Activated T-helper 1 cell treated with anti-CD3 and anti-CD28 coated beads, Interleukin-12 subunit alpha, Interleukin-12 subunit beta, Interleukin-2, Interleukin-4 antibody, amounts not matched to agents 30 ng/mL and 10 ng/mL and 1 ng/mL, durations not matched to agents 14 hours and 24 hours and 36 hours (primary cell): ENCODE measurements around the gene GPRIN3. TPM values are rescaled to one million over a fixed set of nuclear protein-coding genes. Genes with fewer than 3 reads are reported as not detected.

Experiments used
- DNase-seq: peaks from one replicate; pipeline ENCODE4 v3.0.0; 2021; ENCODE audit warnings: low spot score
- H3K27ac Mint-ChIP-seq: one replicate; pipeline ENCODE4 v1.8.0; 2021; ENCODE audit warnings: mild to moderate bottlenecking, mixed read lengths
- H3K27me3 Mint-ChIP-seq: one replicate; pipeline ENCODE4 v1.8.0; 2022; ENCODE audit warnings: mild to moderate bottlenecking, moderate library complexity, mixed read lengths; ENCODE audit not compliant: insufficient read depth
- H3K36me3 Mint-ChIP-seq: one replicate; pipeline ENCODE4 v1.8.0; 2021; ENCODE audit warnings: low read depth, mixed read lengths
- H3K4me1 Mint-ChIP-seq: one replicate; pipeline ENCODE4 v1.8.0; 2021; ENCODE audit warnings: low read depth, mixed read lengths
- H3K4me3 Mint-ChIP-seq: one replicate; pipeline ENCODE4 v1.8.0; 2021; ENCODE audit warnings: mild to moderate bottlenecking, moderate library complexity, mixed read lengths
- H3K9me3 Mint-ChIP-seq: one replicate; pipeline ENCODE4 v1.8.0; 2021; ENCODE audit warnings: mixed read lengths
- intact Hi-C: fragments of 100-400 bp; cut with micrococcal nuclease; formaldehyde crosslinking; loops from one replicate; pipeline ENCODE4 v1.15.1; 2024
- total RNA-seq: library from RNA; stranded (reverse); gene quantifications from 2 replicates; pipeline ENCODE4 v1.2.3, GENCODE V29; 2022

Gene GPRIN3
- total RNA-seq, 1 donor from 2014 or later, result 37.1 TPM

GRCh38 chr4:89298155-89298554 lies 9.4 kb downstream of the GPRIN3 start:
- Mint-ChIP-seq H3K27ac (peak overlapping the region; percentile 98), H3K9me3 (no peaks in the 10 kb centered on the region), H3K4me1 (peaks cover 84% of the 10 kb centered on the region), H3K36me3 (peaks cover 23% of the 10 kb centered on the region), H3K27me3 (no peaks in the 10 kb centered on the region), H3K4me3 (peak overlapping the region; percentile 81)
- intact Hi-C loops, result loop anchor here (2.0 to 10.0 kb wide), 5 partner anchors 67 to 1016 kb away; partner anchors contain the start of genes HERC5 and PPM1K
- no peak for DNase-seq

GRCh38 chr4:89296896-89297295 lies 10.7 kb downstream of the GPRIN3 start:
- Mint-ChIP-seq H3K4me1 (peaks cover 87% of the 10 kb centered on the region), H3K36me3 (peaks cover 26% of the 10 kb centered on the region), H3K27me3 (no peaks in the 10 kb centered on the region), H3K4me3 (peak overlapping the region; percentile 16), H3K27ac (peak overlapping the region; percentile 91), H3K9me3 (no peaks in the 10 kb centered on the region)
- intact Hi-C loops, result loop anchor here (5.0 to 10.0 kb wide), 4 partner anchors 175 to 1015 kb away; partner anchors contain the start of genes HERC5 and PPM1K
- no peak for DNase-seq

GRCh38 chr4:89296399-89296798 lies 11.2 kb downstream of the GPRIN3 start:
- DNase-seq, result no peak
- Mint-ChIP-seq H3K4me3 (peak overlapping the region; percentile 16), H3K4me1 (peaks cover 87% of the 10 kb centered on the region), H3K27ac (peak overlapping the region; percentile 91), H3K27me3 (no peaks in the 10 kb centered on the region), H3K36me3 (peaks cover 31% of the 10 kb centered on the region), H3K9me3 (peaks cover 1% of the 10 kb centered on the region)
- intact Hi-C loops, result loop anchor here (5.0 to 10.0 kb wide), 4 partner anchors 176 to 1014 kb away; partner anchors contain the start of genes HERC5 and PPM1K

- no peaks in the 10 kb centered on the region for H3K27me3 Mint-ChIP-seq
- H3K4me1 Mint-ChIP-seq, result peaks cover 89% of the 10 kb centered on the region
- peak overlapping the region; percentile 99 for H3K27ac Mint-ChIP-seq
- H3K9me3 Mint-ChIP-seq, result peaks cover 3% of the 10 kb centered on the region
- peaks cover 34% of the 10 kb centered on the region for H3K36me3 Mint-ChIP-seq
- peak overlapping the region; percentile 77 for H3K4me3 Mint-ChIP-seq
- no peak for DNase-seq
- intact Hi-C loops, result loop anchor here (1.0 to 10.0 kb wide), 11 partner anchors 8 to 1013 kb away; partner anchors contain the start of genes HERC3, HERC5 and PPM1K
Measured at GRCh38 chr4:89295415-89295927, 12.1 kb downstream of the GPRIN3 start.

GRCh38 chr4:89294573-89295269 lies 12.9 kb downstream of the GPRIN3 start:
- Mint-ChIP-seq H3K9me3 (peaks cover 3% of the 10 kb centered on the region), H3K27me3 (no peaks in the 10 kb centered on the region), H3K36me3 (peaks cover 37% of the 10 kb centered on the region), H3K4me1 (peaks cover 89% of the 10 kb centered on the region), H3K4me3 (peak overlapping the region; percentile 77), H3K27ac (peak overlapping the region; percentile 99)
- DNase-seq, result no peak
- intact Hi-C loops, result loop anchor here (1.0 to 10.0 kb wide), 15 partner anchors 8 to 1012 kb away; partner anchors contain the start of genes HERC3, HERC5, PPM1K and TIGD2

- no peak for DNase-seq
- intact Hi-C loops, result loop anchor here (5.0 to 10.0 kb wide), 4 partner anchors 181 to 908 kb away; partner anchors contain the start of genes HERC5 and TIGD2
Measured at GRCh38 chr4:89293299-89293698, 14.3 kb downstream of the GPRIN3 start.

GRCh38 chr4:89290727-89291516 lies 16.7 kb downstream of the GPRIN3 start:
- Mint-ChIP-seq H3K9me3 (peaks cover 3% of the 10 kb centered on the region), H3K27ac (peak overlapping the region; percentile 85), H3K36me3 (peaks cover 38% of the 10 kb centered on the region), H3K4me3 (peak overlapping the region; percentile 48), H3K4me1 (peaks cover 94% of the 10 kb centered on the region), H3K27me3 (no peaks in the 10 kb centered on the region)
- intact Hi-C loops, result loop anchor here (2.0 to 10.0 kb wide), 5 partner anchors 16 to 906 kb away; partner anchors contain the start of genes GPRIN3, HERC5 and TIGD2
- no peak for DNase-seq

More at GRCh38 chr4:89293299-89293698, 14.3 kb downstream of the GPRIN3 start:
- Mint-ChIP-seq H3K4me1 (peaks cover 89% of the 10 kb centered on the region), H3K9me3 (peaks cover 3% of the 10 kb centered on the region), H3K4me3 (peak overlapping the region; percentile 77), H3K36me3 (peaks cover 39% of the 10 kb centered on the region), H3K27ac (peak overlapping the region; percentile 99), H3K27me3 (no peaks in the 10 kb centered on the region)

GRCh38 chr4:89289312-89289711 lies 18.3 kb downstream of the GPRIN3 start:
- Mint-ChIP-seq H3K27me3 (no peaks in the 10 kb centered on the region), H3K36me3 (peaks cover 36% of the 10 kb centered on the region), H3K4me3 (peak overlapping the region; percentile 38), H3K4me1 (peaks cover 96% of the 10 kb centered on the region), H3K27ac (peak overlapping the region; percentile 85), H3K9me3 (peaks cover 3% of the 10 kb centered on the region)
- intact Hi-C loops, result loop anchor here (1.0 kb wide), 1 partner anchor 19 kb away; no protein-coding TSS in a partner anchor
- no peak for DNase-seq

- Mint-ChIP-seq H3K27ac (peak overlapping the region; percentile 85), H3K9me3 (peaks cover 3% of the 10 kb centered on the region), H3K36me3 (peaks cover 40% of the 10 kb centered on the region), H3K4me1 (peaks cover 96% of the 10 kb centered on the region), H3K27me3 (no peaks in the 10 kb centered on the region), H3K4me3 (peak overlapping the region; percentile 38)
- intact Hi-C loops, result no loop called here
- no peak for DNase-seq
Measured at GRCh38 chr4:89288430-89288829, 19.2 kb downstream of the GPRIN3 start.

GRCh38 chr4:89287945-89288344 lies 19.7 kb downstream of the GPRIN3 start:
- H3K9me3 Mint-ChIP-seq, result peaks cover 3% of the 10 kb centered on the region
- peaks cover 97% of the 10 kb centered on the region for H3K4me1 Mint-ChIP-seq
- DNase-seq, result no peak
- peak overlapping the region; percentile 85 for H3K27ac Mint-ChIP-seq
- H3K4me3 Mint-ChIP-seq, result no peak overlapping the region
- intact Hi-C loops, result no loop called here
- peaks cover 39% of the 10 kb centered on the region for H3K36me3 Mint-ChIP-seq
- H3K27me3 Mint-ChIP-seq, result no peaks in the 10 kb centered on the region

GRCh38 chr4:89285745-89286144 lies 21.9 kb downstream of the GPRIN3 start:
- Mint-ChIP-seq H3K27ac (peak overlapping the region; percentile 57), H3K27me3 (no peaks in the 10 kb centered on the region), H3K4me3 (peak overlapping the region; percentile 19), H3K36me3 (peaks cover 35% of the 10 kb centered on the region), H3K9me3 (peaks cover 3% of the 10 kb centered on the region), H3K4me1 (peaks cover 94% of the 10 kb centered on the region)
- intact Hi-C loops, result loop anchor here (1.0 to 2.0 kb wide), 2 partner anchors 9 to 15 kb away; no protein-coding TSS in a partner anchor
- no peak for DNase-seq

- Mint-ChIP-seq H3K9me3 (peaks cover 3% of the 10 kb centered on the region), H3K4me3 (peak overlapping the region; percentile 17), H3K27me3 (no peaks in the 10 kb centered on the region), H3K27ac (peak overlapping the region; percentile 87), H3K4me1 (peaks cover 85% of the 10 kb centered on the region), H3K36me3 (peaks cover 33% of the 10 kb centered on the region)
- DNase-seq, result no peak
- intact Hi-C loops, result loop anchor here (2.0 to 5.0 kb wide), 2 partner anchors 14 to 32 kb away; no protein-coding TSS in a partner anchor
Measured at GRCh38 chr4:89284828-89285227, 22.8 kb downstream of the GPRIN3 start.
